ENCODE data around the gene ENTPD6. TPM values are rescaled to one million over a fixed set of nuclear protein-coding genes. Genes with fewer than 3 reads are reported as not detected.

Gene ENTPD6
- total RNA-seq, 1 donor, result 50.7 TPM

- Histone ChIP-seq H3K9me3 (ENCODE audit: low read depth, low read length) (no peaks in the 10 kb centered on the region), H3K36me3 (ENCODE audit: insufficient read depth, low read length) (peaks cover 48% of the 10 kb centered on the region), H3K4me3 (ENCODE audit: insufficient read depth, low read length) (no peak overlapping the region), H3K27ac (ENCODE audit: low read depth, low read length) (peak overlapping the region; percentile 85), H3K79me2 (ENCODE audit: insufficient read depth, low read length) (no peaks in the 10 kb centered on the region), H3K4me1 (ENCODE audit: insufficient read depth, low read length) (peaks cover 17% of the 10 kb centered on the region), H4K20me1 (ENCODE audit: insufficient read depth, low read length) (no peaks in the 10 kb centered on the region), H3K4me2 (ENCODE audit: insufficient read depth, low read length) (no peak overlapping the region), H3K27me3 (ENCODE audit: insufficient read depth, low read length) (no peaks in the 10 kb centered on the region), H2AFZ (ENCODE audit: low read length) (no peak overlapping the region)
- TF ChIP-seq CTCF (IDR thresholded peaks at IDR 0.05; ENCODE audit: extremely low read depth, low read depth, low read length), result no peak
- DNase-seq (ENCODE audit: insufficient read length, low spot score, missing footprints), result no peak
These were observed 26.3 kb downstream of the ENTPD6 start for GRCh38 chr20:25221592-25222460.

GRCh38 chr20:25222461-25223178 is 27.1 kb downstream of the ENTPD6 start:
- no peak for TF ChIP-seq CTCF (IDR thresholded peaks at IDR 0.05; ENCODE audit: extremely low read depth, low read depth, low read length)
- Histone ChIP-seq H3K9me3 (ENCODE audit: low read depth, low read length) (no peaks in the 10 kb centered on the region), H4K20me1 (ENCODE audit: insufficient read depth, low read length) (no peaks in the 10 kb centered on the region), H3K4me1 (ENCODE audit: insufficient read depth, low read length) (peaks cover 25% of the 10 kb centered on the region), H3K79me2 (ENCODE audit: insufficient read depth, low read length) (no peaks in the 10 kb centered on the region), H3K4me3 (ENCODE audit: insufficient read depth, low read length) (no peak overlapping the region), H3K27ac (ENCODE audit: low read depth, low read length) (peak overlapping the region; percentile 85), H3K4me2 (ENCODE audit: insufficient read depth, low read length) (peak overlapping the region; percentile 32), H2AFZ (ENCODE audit: low read length) (no peak overlapping the region), H3K27me3 (ENCODE audit: insufficient read depth, low read length) (no peaks in the 10 kb centered on the region), H3K36me3 (ENCODE audit: insufficient read depth, low read length) (peaks cover 40% of the 10 kb centered on the region)
- no peak for DNase-seq (ENCODE audit: insufficient read length, low spot score, missing footprints)

GRCh38 chr20:25223179-25223661 is 27.7 kb downstream of the ENTPD6 start:
- H3K4me2 ChIP-seq (ENCODE audit: insufficient read depth, low read length), result peak overlapping the region; percentile 32
- no peak overlapping the region for H3K4me3 ChIP-seq (ENCODE audit: insufficient read depth, low read length)
- no peaks in the 10 kb centered on the region for H3K79me2 ChIP-seq (ENCODE audit: insufficient read depth, low read length)
- no peak overlapping the region for H2AFZ ChIP-seq (ENCODE audit: low read length)
- H3K27me3 ChIP-seq (ENCODE audit: insufficient read depth, low read length), result no peaks in the 10 kb centered on the region
- peak overlapping the region; percentile 85 for H3K27ac ChIP-seq (ENCODE audit: low read depth, low read length)
- H3K9me3 ChIP-seq (ENCODE audit: low read depth, low read length), result no peaks in the 10 kb centered on the region
- peak; percentile 99 for DNase-seq (ENCODE audit: insufficient read length, low spot score, missing footprints)
- peaks cover 36% of the 10 kb centered on the region for H3K36me3 ChIP-seq (ENCODE audit: insufficient read depth, low read length)
- H3K4me1 ChIP-seq (ENCODE audit: insufficient read depth, low read length), result peaks cover 26% of the 10 kb centered on the region
- no peaks in the 10 kb centered on the region for H4K20me1 ChIP-seq (ENCODE audit: insufficient read depth, low read length)
- peak; percentile 32 for TF ChIP-seq CTCF (IDR thresholded peaks at IDR 0.05; ENCODE audit: extremely low read depth, low read depth, low read length)

Measured in osteoblast (primary cell).